Uterus (tissue), 4 donors: ENCODE data around the gene SOX1. TPM values are rescaled to one million over a fixed set of nuclear protein-coding genes. Genes with fewer than 3 reads are reported as not detected.

Experiments used
- DNase-seq, 2 donors: peaks; one replicate each; pipeline ENCODE4 v3.0.0-alpha.2; 2019 to 2020
- H3K27ac ChIP-seq, 2 donors: fragments of 200-600 bp; sonication (generic); 1 replicate in 1 of 2; 2 replicates in 1 of 2; pipeline ENCODE4 v1.5.1; 2016 to 2018
- H3K27me3 ChIP-seq, 2 donors: fragments of 200-600 bp; sonication (generic); one replicate each; pipeline ENCODE4 v1.5.1; 2018 to 2019; ENCODE audit warnings: control low read depth in 1 of 2
- H3K36me3 ChIP-seq, 2 donors: fragments of 200-600 bp; sonication (generic); one replicate each; pipeline ENCODE4 v1.5.1; 2019; ENCODE audit warnings: control low read depth in 1 of 2
- H3K4me1 ChIP-seq, 2 donors: fragments of 200-600 bp; sonication (generic); one replicate each; pipeline ENCODE4 v1.5.1; 2018 to 2019; ENCODE audit warnings: control low read depth in 1 of 2
- H3K4me3 ChIP-seq, 2 donors: fragments of 200-600 bp; sonication (generic); 1 replicate in 1 of 2; 2 replicates in 1 of 2; pipeline ENCODE4 v1.5.1; 2018 to 2019; ENCODE audit warnings: mild to moderate bottlenecking in 1 of 2
- H3K9me3 ChIP-seq, 2 donors: fragments of 200-600 bp; sonication (generic); one replicate each; pipeline ENCODE4 v1.5.1; 2019; ENCODE audit warnings: control low read depth in 1 of 2
- CTCF ChIP-seq, 4 experiments: fragments of 200-600 bp in 2 of 4; fragments of 450-650 bp in 2 of 4; sonication (generic) in 2 of 4; IDR thresholded peaks; one replicate each; pipeline ENCODE4 v1.5.1; 2016 to 2019; ENCODE audit warnings: antibody characterized with exemption in 4 of 4, mild to moderate bottlenecking in 2 of 4, moderate library complexity in 1 of 4
- POLR2A ChIP-seq, 2 donors: fragments of 450-650 bp; IDR thresholded peaks; one replicate each; pipeline ENCODE4 v1.6.1; 2016; ENCODE audit warnings: antibody characterized with exemption in 2 of 2, mild to moderate bottlenecking in 1 of 2, moderate library complexity in 1 of 2
- intact Hi-C: fragments of 100-400 bp; cut with DNase I; formaldehyde crosslinking; loops from one replicate; pipeline ENCODE4 v1.15.1; 2023; ENCODE audit warnings: low total_unique reads
- total RNA-seq, 4 donors: library from RNA; depleted of rRNA in 3 of 4; stranded (reverse); fragments of >200 nt in 3 of 4; gene quantifications; one replicate each; pipeline versions ENCODE4 v1.1.0 to v1.2.4, GENCODE V29; 2014 to 2023
- donor health status: DM: yes; HTN: yes; CAD: no.

Gene SOX1
- total RNA-seq, 4 donors from 2014 or later: not detected

- no peak for TF ChIP-seq CTCF (IDR thresholded peaks at IDR 0.05)
- no peak for TF ChIP-seq POLR2A (IDR thresholded peaks at IDR 0.05)
- peaks cover 0 to 64% of the 10 kb centered on the region in 2 donors for H3K27me3 ChIP-seq
- peaks cover 0 to 9% of the 10 kb centered on the region in 2 donors for H3K4me1 ChIP-seq
- no peak overlapping the region for H3K27ac ChIP-seq
- DNase-seq: no peak
- intact Hi-C loops: no loop called here
- no peaks in the 10 kb centered on the region for H3K9me3 ChIP-seq
- H3K4me3 ChIP-seq: no peak overlapping the region
- no peaks in the 10 kb centered on the region for H3K36me3 ChIP-seq
Measured at GRCh38 chr13:112061367-112062061, 5.4 kb upstream of the SOX1 start.

GRCh38 chr13:112062072-112062567, 4.8 kb upstream of the SOX1 start:
- H3K9me3 ChIP-seq: no peaks in the 10 kb centered on the region
- peaks cover 0 to 9% of the 10 kb centered on the region in 2 donors for H3K4me1 ChIP-seq
- TF ChIP-seq CTCF (IDR thresholded peaks at IDR 0.05): no peak
- TF ChIP-seq POLR2A (IDR thresholded peaks at IDR 0.05): no peak
- no peak overlapping the region for H3K4me3 ChIP-seq
- peaks cover 0 to 63% of the 10 kb centered on the region in 2 donors for H3K27me3 ChIP-seq
- intact Hi-C loops: no loop called here
- no peaks in the 10 kb centered on the region for H3K36me3 ChIP-seq
- DNase-seq: no peak
- no peak overlapping the region for H3K27ac ChIP-seq

- TF ChIP-seq CTCF (IDR thresholded peaks at IDR 0.05) (no peak), POLR2A (IDR thresholded peaks at IDR 0.05) (no peak)
- Histone ChIP-seq H3K4me1 (peaks cover 0 to 9% of the 10 kb centered on the region in 2 donors), H3K27me3 (peaks cover 0 to 56% of the 10 kb centered on the region in 2 donors), H3K27ac (no peak overlapping the region), H3K4me3 (no peak overlapping the region), H3K9me3 (no peaks in the 10 kb centered on the region), H3K36me3 (no peaks in the 10 kb centered on the region)
- DNase-seq: no peak
- intact Hi-C loops: no loop called here
Measured at GRCh38 chr13:112062571-112063570, 4.1 kb upstream of the SOX1 start.

- Histone ChIP-seq H3K4me3 (no peak overlapping the region), H3K36me3 (no peaks in the 10 kb centered on the region), H3K27ac (no peak overlapping the region), H3K27me3 (peaks cover 0 to 50% of the 10 kb centered on the region in 2 donors), H3K4me1 (peaks cover 0 to 9% of the 10 kb centered on the region in 2 donors), H3K9me3 (no peaks in the 10 kb centered on the region)
- TF ChIP-seq POLR2A (IDR thresholded peaks at IDR 0.05) (no peak), CTCF (IDR thresholded peaks at IDR 0.05) (no peak)
- intact Hi-C loops: no loop called here
- DNase-seq: no peak
Measured at GRCh38 chr13:112063807-112064206, 3.1 kb upstream of the SOX1 start.
